ENCODE measurements around the gene HILPDA.
"Not testable (repeated sequence)": the region's sequence is repeated elsewhere in the genome, so short reads cannot be mapped to it uniquely, and the experiment has no call there.

HILPDA gene

GRCh38 chr7:128431754-128432153, 23.9 kb upstream of the HILPDA start:
- DNase-seq (ENCODE audit: low read depth): no peak

GRCh38 chr7:128434413-128435326, 21.0 kb upstream of the HILPDA start:
- DNase-seq (ENCODE audit: low read depth): no peak

GRCh38 chr7:128435327-128435686, 20.4 kb upstream of the HILPDA start:
- DNase-seq (ENCODE audit: low read depth): no peak

DNA sequence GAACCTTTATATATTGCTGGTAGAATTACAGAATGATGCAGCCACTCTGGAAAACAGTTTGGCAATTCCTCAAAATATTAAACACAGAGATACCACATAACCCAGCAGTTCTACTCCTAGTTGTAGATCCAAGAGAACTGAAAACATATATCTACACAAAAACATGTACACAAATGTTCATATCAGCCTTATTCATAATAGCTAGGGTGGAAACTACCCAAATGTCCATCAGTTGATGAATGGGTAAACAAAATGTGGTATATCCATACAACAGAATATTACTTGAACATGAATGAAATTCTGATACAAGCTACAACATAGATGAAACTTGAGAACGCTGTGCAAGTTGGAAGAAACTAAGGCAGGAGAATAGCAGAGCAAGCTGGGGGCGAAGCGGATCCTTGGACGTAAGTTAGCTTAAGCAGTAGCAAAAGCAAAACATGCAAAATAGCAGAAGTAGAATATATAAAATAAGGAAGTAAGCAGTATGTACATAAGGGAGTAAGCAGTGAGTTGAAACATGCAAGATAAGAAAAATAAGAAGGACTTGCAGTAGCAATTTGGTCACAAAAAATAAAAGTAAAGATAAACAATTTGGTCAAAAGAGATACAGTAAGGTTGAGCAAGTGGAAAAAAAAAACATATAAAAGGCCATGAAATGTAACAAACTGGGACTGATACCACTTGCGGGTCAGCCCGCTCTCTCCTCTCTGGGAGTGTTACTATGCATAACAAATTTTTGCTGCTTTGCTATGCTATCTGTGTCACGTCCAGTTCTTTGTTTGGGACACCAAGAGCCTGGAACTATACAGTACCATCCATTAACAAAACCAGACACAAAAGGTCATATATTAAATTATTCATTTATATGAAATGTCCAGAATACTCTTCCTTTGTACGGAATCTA, 18.0 kb upstream of the HILPDA start:
- DNase-seq (ENCODE audit: low read depth): no peak

DNA sequence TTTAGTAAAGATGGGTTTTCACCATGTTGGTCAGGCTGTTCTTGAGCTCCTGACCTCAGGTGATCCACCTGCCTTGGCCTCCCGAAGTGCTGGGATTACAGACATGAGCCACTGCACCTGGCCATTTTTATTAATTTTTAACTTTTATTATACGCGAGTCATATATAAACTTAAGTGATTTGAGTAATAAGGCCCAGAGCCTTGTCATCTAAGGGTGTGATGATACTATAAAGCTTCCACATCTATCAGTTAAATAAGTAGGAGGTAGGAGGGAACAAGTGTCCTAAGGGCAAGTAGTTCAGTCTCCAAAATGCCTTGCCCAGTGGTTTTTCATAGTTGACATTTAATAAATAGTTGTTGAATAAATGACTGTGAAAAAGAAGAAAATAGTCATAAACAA, 13.3 kb upstream of the HILPDA start:
- no peak for DNase-seq (ENCODE audit: low read depth)

DNA sequence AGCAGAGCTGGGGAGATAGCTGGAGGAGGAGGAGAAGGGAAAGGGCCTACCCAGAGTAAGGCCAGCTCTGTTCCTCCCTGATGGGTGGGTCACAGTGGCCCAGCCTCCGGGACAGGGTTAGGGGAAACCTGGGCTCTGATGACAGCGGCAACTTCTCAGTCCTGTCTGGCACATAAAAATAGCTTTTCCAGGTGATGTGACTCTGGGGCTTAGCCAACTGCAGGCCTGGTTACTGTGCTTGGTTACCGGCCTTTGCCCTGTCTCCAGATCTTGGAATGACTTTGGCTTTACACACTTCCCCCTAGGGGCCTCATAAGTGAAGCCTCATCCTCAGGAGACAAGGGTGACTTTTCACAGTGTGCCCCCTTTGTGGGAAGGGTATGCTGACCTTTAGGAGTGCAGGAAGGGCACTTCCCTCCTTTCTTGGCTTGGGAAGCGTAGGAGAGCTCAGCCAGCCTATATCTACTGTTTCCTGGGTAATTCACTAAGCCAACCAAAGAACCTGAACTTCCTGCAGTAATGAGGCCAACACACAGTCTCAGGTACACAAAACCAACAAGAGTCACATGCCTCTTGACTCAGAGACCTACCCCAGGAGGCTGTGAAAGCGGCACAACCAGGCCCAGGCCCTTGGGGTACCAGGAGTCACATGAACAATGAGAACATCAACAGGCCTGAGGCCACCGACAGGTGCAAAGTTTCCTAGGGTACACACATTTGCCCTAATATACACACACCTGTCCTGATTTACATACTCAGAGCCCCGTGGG, 11.7 kb upstream of the HILPDA start:
- no peak for DNase-seq (ENCODE audit: low read depth)

DNA sequence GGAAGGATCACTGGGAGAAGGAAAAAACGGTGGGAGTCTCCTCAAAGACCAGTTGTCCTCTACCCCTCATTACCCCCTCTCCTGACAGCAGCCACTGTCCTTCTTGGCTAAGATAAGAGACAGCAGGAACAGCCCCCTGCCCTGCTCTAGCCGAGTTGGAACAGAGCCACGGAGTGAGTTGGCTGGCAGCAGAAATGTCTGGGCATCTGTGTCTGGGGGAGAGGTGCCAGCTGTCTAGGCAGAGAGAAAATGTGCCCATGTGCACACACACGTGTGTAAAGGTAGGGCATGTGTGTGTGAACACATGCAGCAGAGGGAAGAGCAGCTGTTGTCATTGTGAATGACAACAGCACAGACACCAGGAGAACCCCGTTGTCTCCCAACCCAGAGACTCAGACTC, 9.4 kb upstream of the HILPDA start:
- no peak for DNase-seq (ENCODE audit: low read depth)

DNA sequence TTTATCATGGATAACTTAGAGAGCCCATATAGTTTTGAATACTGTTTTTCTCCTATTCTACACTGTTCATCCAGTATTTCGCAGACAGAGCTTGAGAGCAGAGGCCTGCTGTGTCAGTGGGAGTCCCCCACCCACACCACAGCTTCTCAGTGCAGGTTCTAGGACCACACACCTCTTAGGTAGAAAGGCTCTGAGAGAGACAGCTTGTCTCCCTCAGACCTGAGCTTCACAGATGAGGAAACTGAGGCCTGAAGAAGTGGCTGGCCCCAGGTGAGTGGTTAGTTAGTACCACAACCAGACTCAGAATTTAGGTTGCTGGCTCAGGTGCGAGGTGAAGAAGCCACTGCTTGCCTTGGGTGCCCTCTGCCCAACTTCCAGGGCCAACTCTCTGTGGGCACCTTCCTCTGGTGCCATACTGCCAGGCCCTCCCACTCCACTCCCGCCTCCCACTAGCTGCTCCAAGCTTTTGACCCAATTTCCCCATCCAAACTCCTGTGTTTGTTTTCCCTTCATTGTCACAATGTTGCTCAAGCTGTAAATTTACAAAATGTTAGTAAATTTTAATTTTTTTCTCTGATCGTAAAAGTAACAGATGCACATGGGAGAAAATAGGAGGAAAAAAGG, 7.6 kb upstream of the HILPDA start:
- DNase-seq (ENCODE audit: low read depth): no peak

DNA sequence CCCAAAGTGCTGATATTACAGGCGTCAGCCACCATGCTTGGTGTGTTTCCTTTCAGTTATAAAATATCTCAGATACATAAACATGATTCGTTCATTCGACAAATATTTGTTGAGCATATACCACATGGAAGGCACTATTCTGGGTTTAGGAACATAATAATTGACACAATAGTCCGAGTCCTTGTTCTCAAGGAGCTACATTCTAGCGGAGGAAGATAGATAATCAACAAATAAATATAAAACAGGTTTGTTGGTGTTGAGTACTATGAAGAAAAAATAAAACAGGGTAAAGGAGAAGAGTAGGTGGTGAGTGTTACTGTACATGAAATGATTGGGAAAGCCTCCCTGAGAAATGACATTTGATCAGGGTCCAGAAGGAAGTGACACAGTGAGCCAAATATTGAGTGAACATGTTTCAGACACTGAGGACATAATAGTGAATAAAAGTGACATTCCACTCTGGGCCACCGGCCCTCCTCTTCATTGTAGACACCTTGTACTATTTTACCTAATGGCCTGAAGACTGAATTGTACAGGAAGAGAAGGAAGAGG, 6.9 kb upstream of the HILPDA start:
- no peak for DNase-seq (ENCODE audit: low read depth)

GRCh38 chr7:128450409-128450808, 5.3 kb upstream of the HILPDA start:
- no peak for DNase-seq (ENCODE audit: low read depth)

- no peak for DNase-seq (ENCODE audit: low read depth)
Measured at GRCh38 chr7:128450913-128451312, 4.8 kb upstream of the HILPDA start.

- DNase-seq (ENCODE audit: low read depth): no peak
Measured at GRCh38 chr7:128452552-128452951, 3.1 kb upstream of the HILPDA start.

DNA sequence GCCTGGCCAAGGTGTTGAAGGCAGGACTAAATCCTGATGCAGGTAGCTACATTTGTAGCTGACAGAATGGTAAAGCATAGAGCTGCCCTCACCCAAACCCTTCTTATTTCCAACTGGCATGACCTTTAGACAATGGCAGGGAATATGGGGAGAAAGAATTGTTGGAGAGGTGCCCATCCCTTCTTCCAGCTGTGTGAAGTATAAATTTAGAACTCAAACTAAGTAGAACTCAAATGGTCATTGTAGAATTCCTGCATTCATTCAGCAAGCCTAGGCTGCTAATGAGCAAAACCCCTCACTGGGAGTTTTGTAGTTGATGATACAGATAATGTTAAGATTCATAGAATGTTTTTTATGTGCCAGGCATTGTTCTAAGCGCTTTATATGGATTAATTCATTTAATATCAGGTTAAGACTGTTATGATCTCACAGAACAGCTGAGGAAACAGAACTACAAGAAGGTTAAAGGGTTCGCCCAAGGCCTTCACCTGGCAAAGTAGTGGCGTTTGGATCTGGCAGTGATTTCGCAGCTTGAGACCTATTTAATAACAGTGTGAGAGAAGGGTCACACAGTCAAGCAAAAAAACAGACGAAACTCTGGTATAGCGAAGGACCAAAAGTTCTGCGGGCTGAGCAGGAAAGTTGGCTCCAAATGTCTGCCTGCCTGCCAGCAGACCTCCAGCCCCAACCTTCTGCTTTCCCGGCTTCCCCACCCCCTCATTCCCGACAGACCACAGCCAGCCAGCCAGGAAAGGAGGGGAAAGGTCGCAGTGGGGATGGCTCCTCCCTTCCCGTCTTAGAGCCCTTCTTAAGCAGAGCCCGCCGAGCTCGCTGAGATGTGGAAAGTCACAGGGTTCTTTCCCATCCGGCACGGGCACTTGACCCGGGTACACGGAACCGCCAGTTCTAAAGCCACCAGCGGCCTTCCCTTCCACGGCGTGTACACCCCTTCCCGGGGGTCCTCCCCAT, 1.6 kb upstream of the HILPDA start:
- DNase-seq (ENCODE audit: low read depth): no peak

- no peak for DNase-seq (ENCODE audit: low read depth)
Measured at GRCh38 chr7:128454808-128455542, 703 bp upstream of the HILPDA start.

- no peak for DNase-seq (ENCODE audit: low read depth)
Measured at GRCh38 chr7:128456255-128456725, 612 bp downstream of the HILPDA start.

DNA sequence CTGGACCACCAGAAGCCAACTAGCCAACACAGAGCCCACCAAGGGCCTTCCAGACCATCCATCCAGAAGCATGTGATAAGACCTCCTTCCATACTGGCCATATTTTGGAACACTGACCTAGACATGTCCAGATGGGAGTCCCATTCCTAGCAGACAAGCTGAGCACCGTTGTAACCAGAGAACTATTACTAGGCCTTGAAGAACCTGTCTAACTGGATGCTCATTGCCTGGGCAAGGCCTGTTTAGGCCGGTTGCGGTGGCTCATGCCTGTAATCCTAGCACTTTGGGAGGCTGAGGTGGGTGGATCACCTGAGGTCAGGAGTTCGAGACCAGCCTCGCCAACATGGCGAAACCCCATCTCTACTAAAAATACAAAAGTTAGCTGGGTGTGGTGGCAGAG, 1.7 kb downstream of the HILPDA start:
- not testable (repeated sequence) for DNase-seq (ENCODE audit: low read depth)

DNA sequence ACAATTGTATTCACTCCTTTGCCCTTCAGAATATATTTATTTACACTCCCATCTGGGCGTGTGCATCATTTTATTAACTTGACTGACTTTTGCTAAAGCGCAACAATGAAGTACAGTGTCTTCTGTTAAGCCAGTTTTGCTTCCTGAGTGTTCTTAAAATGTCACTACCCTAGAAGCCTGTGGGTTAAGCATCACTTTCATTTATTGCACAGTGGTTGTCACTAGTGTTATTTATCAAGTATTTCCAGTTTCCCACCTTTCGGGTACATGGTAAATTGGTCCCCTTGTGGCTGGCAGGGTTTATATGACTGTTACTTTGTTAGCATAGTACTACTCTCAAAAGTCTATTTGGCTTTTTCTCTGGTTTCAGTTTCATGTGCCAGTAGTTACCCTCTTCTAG, 3.3 kb downstream of the HILPDA start:
- peak; percentile 33 for DNase-seq (ENCODE audit: low read depth)

DNA sequence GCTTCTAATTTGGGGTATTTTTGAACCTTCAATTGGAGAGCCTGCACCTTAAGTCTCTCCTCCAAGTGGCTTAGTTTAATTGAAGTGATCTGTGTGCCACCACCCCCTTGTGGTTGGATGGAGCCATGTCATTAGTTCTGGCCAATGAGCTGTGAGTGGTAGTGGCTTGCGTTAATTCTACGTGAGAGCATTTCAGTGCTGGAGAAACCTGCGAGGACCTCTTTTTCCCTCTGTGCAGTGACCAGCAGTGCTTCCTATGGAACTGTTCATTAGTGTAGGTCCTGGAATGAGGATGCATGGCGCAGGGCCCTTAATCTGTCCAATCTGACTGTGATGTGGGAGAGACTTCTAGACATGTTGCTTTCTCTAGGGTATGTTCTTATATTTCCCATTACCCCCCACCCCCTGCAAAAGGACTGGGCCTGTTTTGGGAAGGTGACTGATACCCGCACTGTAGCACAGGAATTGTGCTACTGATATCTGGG, 3.8 kb downstream of the HILPDA start:
- DNase-seq (ENCODE audit: low read depth): peak; percentile 41

- DNase-seq (ENCODE audit: low read depth): no peak
Measured at GRCh38 chr7:128462460-128462859, 6.8 kb downstream of the HILPDA start.

Data from activated T-cell treated with anti-CD3 and anti-CD28 coated beads for 24 hours (primary cell).